ENCODE results near the gene HMGXB4. TPM values are rescaled to one million over a fixed set of nuclear protein-coding genes. Genes with fewer than 3 reads are reported as not detected.

HMGXB4 gene
- polyA plus RNA-seq, 1 donor (not counting 4 experiments of a cell fraction or from before 2014, with no cell fraction given): 22.6 TPM

DNA sequence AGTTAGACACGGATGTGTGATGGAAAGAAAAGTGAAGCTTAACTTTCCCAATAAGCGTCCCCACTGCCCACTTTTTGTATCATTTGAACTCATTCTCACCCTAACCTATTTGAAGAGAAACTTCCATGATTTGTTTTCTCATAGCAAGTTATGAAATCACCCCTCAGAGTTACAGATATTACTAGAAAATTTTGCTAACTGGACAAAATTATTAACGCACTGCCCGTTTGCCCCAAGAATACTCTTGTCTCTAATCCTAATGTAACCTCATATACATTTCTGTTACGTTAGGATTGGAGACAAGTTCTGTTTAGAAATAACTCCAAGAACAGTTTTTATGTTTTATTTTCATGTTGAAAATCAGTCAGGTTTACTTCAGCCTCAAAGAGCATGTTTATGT is 67.9 kb downstream of the HMGXB4 start:
- peaks cover 3 to 31% of the 10 kb centered on the region in 2 experiments for H3K36me3 ChIP-seq (ENCODE audit: control insufficient read depth in 2 of 2, extremely low read depth in 1 of 2, insufficient read depth in 2 of 2, low read length in 2 of 2)
- no peaks in the 10 kb centered on the region for H3K9me1 ChIP-seq (ENCODE audit: control insufficient read depth, extremely low read depth, insufficient read depth, low read length)
- no peak for DNase-seq (ENCODE audit: low read depth, low spot score)
- H3K4me3 ChIP-seq (ENCODE audit: control insufficient read depth in 2 of 3, extremely low read depth in 1 of 3, insufficient read depth in 2 of 3, low read depth in 1 of 3, low read length in 3 of 3): no peak overlapping the region
- no peaks in the 10 kb centered on the region for H3K9me3 ChIP-seq (ENCODE audit: control insufficient read depth, low read depth, low read length)
- H3K9ac ChIP-seq (ENCODE audit: control insufficient read depth, extremely low read depth, insufficient read depth, low read length): no peak overlapping the region
- no peak overlapping the region for H3K27ac ChIP-seq (ENCODE audit: control insufficient read depth, insufficient read depth, low read length)
- FAIRE-seq: no peak
- H3K27me3 ChIP-seq (ENCODE audit: control insufficient read depth, extremely low read depth, insufficient read depth, low read length): no peaks in the 10 kb centered on the region
- dilution Hi-C loops (cut with MboI; ENCODE audit: extremely low pct_ligation_motif_present, low sequenced_read_pairs): no loop called here
- no peaks in the 10 kb centered on the region for H3K79me2 ChIP-seq (ENCODE audit: control insufficient read depth, insufficient read depth, low read length)
- H3K4me2 ChIP-seq (ENCODE audit: control insufficient read depth, extremely low read depth, insufficient read depth, low read depth, low read length): no peak overlapping the region
- H4K20me1 ChIP-seq (ENCODE audit: control insufficient read depth, extremely low read depth, insufficient read depth, low read length): no peaks in the 10 kb centered on the region
- TF ChIP-seq, protein P1, sequence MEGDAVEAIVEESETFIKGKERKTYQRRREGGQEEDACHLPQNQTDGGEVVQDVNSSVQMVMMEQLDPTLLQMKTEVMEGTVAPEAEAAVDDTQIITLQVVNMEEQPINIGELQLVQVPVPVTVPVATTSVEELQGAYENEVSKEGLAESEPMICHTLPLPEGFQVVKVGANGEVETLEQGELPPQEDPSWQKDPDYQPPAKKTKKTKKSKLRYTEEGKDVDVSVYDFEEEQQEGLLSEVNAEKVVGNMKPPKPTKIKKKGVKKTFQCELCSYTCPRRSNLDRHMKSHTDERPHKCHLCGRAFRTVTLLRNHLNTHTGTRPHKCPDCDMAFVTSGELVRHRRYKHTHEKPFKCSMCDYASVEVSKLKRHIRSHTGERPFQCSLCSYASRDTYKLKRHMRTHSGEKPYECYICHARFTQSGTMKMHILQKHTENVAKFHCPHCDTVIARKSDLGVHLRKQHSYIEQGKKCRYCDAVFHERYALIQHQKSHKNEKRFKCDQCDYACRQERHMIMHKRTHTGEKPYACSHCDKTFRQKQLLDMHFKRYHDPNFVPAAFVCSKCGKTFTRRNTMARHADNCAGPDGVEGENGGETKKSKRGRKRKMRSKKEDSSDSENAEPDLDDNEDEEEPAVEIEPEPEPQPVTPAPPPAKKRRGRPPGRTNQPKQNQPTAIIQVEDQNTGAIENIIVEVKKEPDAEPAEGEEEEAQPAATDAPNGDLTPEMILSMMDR (optimal IDR thresholded peaks at IDR 0.05 in 1 of 3, IDR thresholded peaks at IDR 0.05 in 1 of 3, conservative IDR thresholded peaks at IDR 0.05 in 1 of 3; ENCODE audit: extremely low read depth in 1 of 3, insufficient read depth in 2 of 3, low read length in 3 of 3): no peak
- TF ChIP-seq EZH2 (IDR thresholded peaks at IDR 0.05; ENCODE audit: low read length): no peak
- H2AFZ ChIP-seq (ENCODE audit: control insufficient read depth, low read length): no peak overlapping the region
- peaks cover 6% of the 10 kb centered on the region for H3K4me1 ChIP-seq (ENCODE audit: control insufficient read depth, extremely low read depth, insufficient read depth, low read length)

GRCh38 chr22:35326854-35327562 is 69.7 kb downstream of the HMGXB4 start:
- Histone ChIP-seq H3K27me3 (ENCODE audit: control insufficient read depth, extremely low read depth, insufficient read depth, low read length) (no peaks in the 10 kb centered on the region), H3K9ac (ENCODE audit: control insufficient read depth, extremely low read depth, insufficient read depth, low read length) (no peak overlapping the region), H3K79me2 (ENCODE audit: control insufficient read depth, insufficient read depth, low read length) (no peaks in the 10 kb centered on the region), H3K36me3 (ENCODE audit: control insufficient read depth in 2 of 2, extremely low read depth in 1 of 2, insufficient read depth in 2 of 2, low read length in 2 of 2) (peaks cover 3 to 32% of the 10 kb centered on the region in 2 experiments), H2AFZ (ENCODE audit: control insufficient read depth, low read length) (no peak overlapping the region), H3K4me1 (ENCODE audit: control insufficient read depth, extremely low read depth, insufficient read depth, low read length) (peaks cover 9% of the 10 kb centered on the region), H3K4me2 (ENCODE audit: control insufficient read depth, extremely low read depth, insufficient read depth, low read depth, low read length) (no peak overlapping the region), H4K20me1 (ENCODE audit: control insufficient read depth, extremely low read depth, insufficient read depth, low read length) (no peaks in the 10 kb centered on the region), H3K9me3 (ENCODE audit: control insufficient read depth, low read depth, low read length) (no peaks in the 10 kb centered on the region), H3K27ac (ENCODE audit: control insufficient read depth, insufficient read depth, low read length) (no peak overlapping the region), H3K9me1 (ENCODE audit: control insufficient read depth, extremely low read depth, insufficient read depth, low read length) (no peaks in the 10 kb centered on the region), H3K4me3 (ENCODE audit: control insufficient read depth in 2 of 3, extremely low read depth in 1 of 3, insufficient read depth in 2 of 3, low read depth in 1 of 3, low read length in 3 of 3) (no peak overlapping the region)
- TF ChIP-seq, protein P1 (optimal IDR thresholded peaks at IDR 0.05 in 1 of 3, IDR thresholded peaks at IDR 0.05 in 1 of 3, conservative IDR thresholded peaks at IDR 0.05 in 1 of 3; ENCODE audit: extremely low read depth in 1 of 3, insufficient read depth in 2 of 3, low read length in 3 of 3): no peak
- TF ChIP-seq EZH2 (IDR thresholded peaks at IDR 0.05; ENCODE audit: low read length): no peak
- dilution Hi-C loops (cut with MboI; ENCODE audit: extremely low pct_ligation_motif_present, low sequenced_read_pairs): no loop called here
- DNase-seq (ENCODE audit: low read depth, low spot score) (no peak), FAIRE-seq (no peak)
